ENCODE results near the gene IL1B.
A peak's percentile ranks its signal among the peaks of the same experiment; 100 is the strongest.

The IL1B gene

GRCh38 chr2:112836695-112837117 lies at the start of gene IL1B:
Gene IL1B (minus strand): TSS chr2:112836779. CDS start chr2:112836229, 550 bp downstream.
- no peak for DNase-seq (ENCODE audit: low read depth in 4 of 4, low spot score in 1 of 4)

- no peak for DNase-seq (ENCODE audit: low read depth in 4 of 4, low spot score in 1 of 4)
These were observed 49.7 kb upstream of the IL1B start for GRCh38 chr2:112886291-112886690.

- no peak for DNase-seq (ENCODE audit: low read depth in 4 of 4, low spot score in 1 of 4)
These were observed 48.9 kb upstream of the IL1B start for GRCh38 chr2:112885506-112885902.

- peak; percentile 56 to 63 (median 60) for DNase-seq (ENCODE audit: low read depth in 4 of 4, low spot score in 1 of 4)
These were observed 48.4 kb upstream of the IL1B start for GRCh38 chr2:112884869-112885505.

- DNase-seq (ENCODE audit: low read depth in 4 of 4, low spot score in 1 of 4) = no peak
These were observed 47.1 kb upstream of the IL1B start for GRCh38 chr2:112883669-112884068.

- peak in 1 of 4 experiments; percentile 22 for DNase-seq (ENCODE audit: low read depth in 4 of 4, low spot score in 1 of 4)
These were observed 44.8 kb upstream of the IL1B start for GRCh38 chr2:112881217-112881985.

GRCh38 chr2:112880696-112881095 lies 44.1 kb upstream of the IL1B start:
- no peak for DNase-seq (ENCODE audit: low read depth in 4 of 4, low spot score in 1 of 4)

GRCh38 chr2:112880091-112880531 lies 43.5 kb upstream of the IL1B start:
- DNase-seq (ENCODE audit: low read depth in 4 of 4, low spot score in 1 of 4) = no peak

- no peak for DNase-seq (ENCODE audit: low read depth in 4 of 4, low spot score in 1 of 4)
These were observed 43.0 kb upstream of the IL1B start for GRCh38 chr2:112879491-112880041.

GRCh38 chr2:112877423-112877822 lies 40.8 kb upstream of the IL1B start:
- no peak for DNase-seq (ENCODE audit: low read depth in 4 of 4, low spot score in 1 of 4)

GRCh38 chr2:112876971-112877361 lies 40.4 kb upstream of the IL1B start:
- no peak for DNase-seq (ENCODE audit: low read depth in 4 of 4, low spot score in 1 of 4)

- DNase-seq (ENCODE audit: low read depth in 4 of 4, low spot score in 1 of 4) = no peak
These were observed 39.8 kb upstream of the IL1B start for GRCh38 chr2:112876257-112876970.

GRCh38 chr2:112870841-112871835 lies 34.6 kb upstream of the IL1B start:
- DNase-seq (ENCODE audit: low read depth in 4 of 4, low spot score in 1 of 4) = no peak

- no peak for DNase-seq (ENCODE audit: low read depth in 4 of 4, low spot score in 1 of 4)
These were observed 32.8 kb upstream of the IL1B start for GRCh38 chr2:112869258-112869842.

- no peak for DNase-seq (ENCODE audit: low read depth in 4 of 4, low spot score in 1 of 4)
These were observed 31.4 kb upstream of the IL1B start for GRCh38 chr2:112867701-112868631.

GRCh38 chr2:112866128-112866835 lies 29.7 kb upstream of the IL1B start:
- DNase-seq (ENCODE audit: low read depth in 4 of 4, low spot score in 1 of 4) = no peak

GRCh38 chr2:112864072-112864471 lies 27.5 kb upstream of the IL1B start:
- no peak for DNase-seq (ENCODE audit: low read depth in 4 of 4, low spot score in 1 of 4)
